Left renal pelvis (tissue), 4 donors: Measurements from ENCODE around the gene WWOX. TPM values are rescaled to one million over a fixed set of nuclear protein-coding genes. Genes with fewer than 3 reads are reported as not detected.
"Not testable (repeated sequence)": the region's sequence is repeated elsewhere in the genome, so short reads cannot be mapped to it uniquely, and the experiment has no call there.

Source experiments
- DNase-seq, 4 donors: peaks; one replicate each; pipeline ENCODE4 v3.0.0-alpha.2; 2013; ENCODE audit warnings: low read depth in 4 of 4, low spot score in 3 of 4
- polyA plus RNA-seq, 4 donors: library from polyadenylated mRNA; unstranded; fragments of 120-200 nt; gene quantifications; one replicate each; pipeline ENCODE4 v1.2.1, GENCODE V29; 2013; ENCODE audit not compliant: insufficient read length in 4 of 4

WWOX gene
- polyA plus RNA-seq, 4 donors = 19.6 to 43.2 (median 39.7) TPM

DNA sequence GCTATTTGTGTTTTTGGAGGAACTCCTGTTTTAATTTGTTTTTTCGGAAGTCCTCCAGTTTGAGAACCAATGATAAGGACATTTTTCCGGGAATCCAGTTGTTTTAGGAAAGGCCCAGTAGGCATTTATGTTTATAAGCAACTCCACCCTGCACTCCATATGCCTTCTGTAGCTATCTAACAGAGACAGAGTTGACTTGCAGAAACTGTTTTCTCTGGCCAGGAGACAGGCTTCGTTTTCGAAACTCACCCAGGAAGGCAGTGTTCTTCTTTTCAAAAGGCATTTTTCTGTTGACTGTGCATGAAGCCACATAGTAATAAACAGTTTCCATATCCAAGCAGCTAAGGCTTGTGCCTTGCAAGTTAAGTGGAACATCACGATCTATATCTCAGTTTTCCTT lies 587.1 kb downstream of the WWOX start:
- DNase-seq = no peak

DNA sequence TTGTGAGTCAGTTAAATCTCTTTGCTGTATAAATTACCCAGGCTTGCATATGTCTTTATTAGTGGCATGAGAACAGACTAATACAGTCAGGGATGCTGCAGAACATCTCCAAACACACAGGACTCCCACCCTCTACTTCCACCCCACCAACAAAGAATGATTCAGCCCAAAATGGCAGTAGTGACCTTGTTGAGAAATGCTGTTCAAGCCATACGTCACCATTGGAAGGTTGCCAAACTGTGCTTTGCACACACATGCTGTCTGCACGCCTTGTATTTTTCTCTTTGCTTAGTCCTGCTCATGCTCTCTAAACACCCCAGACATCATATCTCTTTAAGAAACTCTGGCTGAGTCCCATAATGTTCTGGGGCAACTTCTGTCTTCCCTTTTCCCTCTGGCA lies 589.6 kb downstream of the WWOX start:
- no peak for DNase-seq

DNA sequence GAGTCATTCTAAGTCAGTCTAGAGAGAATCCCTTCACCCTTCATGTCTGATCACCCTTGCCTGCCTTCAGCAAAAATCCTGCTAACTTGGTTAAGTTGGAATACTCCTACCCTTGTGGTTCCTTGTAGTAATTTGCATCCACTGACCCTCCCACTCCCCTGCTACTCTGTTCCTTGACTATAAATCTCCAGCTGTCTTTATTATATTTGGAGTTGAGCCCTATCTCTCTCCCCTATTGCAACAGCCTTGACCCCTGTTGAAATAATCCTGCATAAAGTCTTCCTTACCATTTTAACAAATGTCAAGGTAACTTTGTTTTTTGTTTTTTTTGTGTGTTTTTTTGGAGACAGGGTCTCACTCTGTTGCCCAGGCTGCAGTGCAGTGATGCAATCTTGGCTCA lies 590.1 kb downstream of the WWOX start:
- DNase-seq = no peak

DNA sequence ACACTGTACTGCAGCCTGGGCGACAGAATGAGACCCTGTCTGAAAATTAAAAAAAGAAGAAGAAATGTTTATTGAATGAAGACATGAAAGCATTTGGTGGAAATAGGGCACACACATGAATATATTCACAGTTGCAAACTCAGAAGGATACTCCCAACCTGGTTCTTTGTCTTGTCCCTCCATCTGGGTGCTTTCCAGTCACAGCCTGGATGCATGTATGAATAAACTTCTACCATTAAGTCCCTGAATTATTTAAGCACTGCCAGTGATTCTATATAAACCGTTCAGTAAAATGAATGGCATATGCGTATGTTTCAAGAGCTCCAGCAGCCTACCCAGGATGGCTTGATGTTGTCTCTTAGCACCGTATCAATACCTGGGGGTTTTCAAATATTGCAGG lies 591.1 kb downstream of the WWOX start:
- DNase-seq = no peak

DNA sequence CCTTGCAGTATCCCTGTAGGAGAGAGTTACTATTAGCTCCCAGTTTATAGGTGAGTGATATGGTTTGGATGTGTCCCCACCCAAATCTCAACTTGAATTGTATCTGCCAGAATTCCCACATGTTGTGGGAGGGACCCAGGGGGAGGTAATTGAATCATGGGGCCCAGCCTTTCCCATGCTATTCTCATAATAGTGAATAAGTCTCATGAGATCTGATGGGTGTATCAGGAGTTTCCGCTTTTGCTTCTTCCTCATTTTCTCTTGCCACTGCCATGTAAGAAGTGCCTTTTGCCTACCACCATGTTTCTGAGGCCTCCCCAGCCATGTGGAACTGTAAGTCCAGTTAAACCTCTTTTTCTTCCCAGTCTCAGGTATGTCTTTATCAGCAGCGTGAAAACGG lies 592.3 kb downstream of the WWOX start:
- DNase-seq = not testable (repeated sequence)

DNA sequence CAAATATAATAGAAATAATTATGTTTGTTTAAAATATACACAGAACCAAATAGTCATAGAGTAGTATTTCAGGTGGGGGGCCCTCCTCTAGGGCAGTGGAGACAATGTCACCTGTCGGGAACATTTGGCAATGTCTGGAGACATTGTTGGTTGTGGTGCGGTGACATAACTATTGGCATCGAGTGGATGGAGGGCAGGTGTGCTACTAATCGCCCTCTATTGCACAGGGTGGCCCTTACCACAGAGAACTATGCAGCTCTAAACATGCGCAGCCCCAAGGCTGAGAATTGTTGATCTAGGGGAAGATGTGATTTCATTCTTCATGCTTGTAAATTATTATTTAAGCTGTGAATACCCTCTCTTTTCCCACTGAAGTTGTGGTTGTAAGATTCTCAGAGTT lies 594.0 kb downstream of the WWOX start:
- no peak for DNase-seq

DNA sequence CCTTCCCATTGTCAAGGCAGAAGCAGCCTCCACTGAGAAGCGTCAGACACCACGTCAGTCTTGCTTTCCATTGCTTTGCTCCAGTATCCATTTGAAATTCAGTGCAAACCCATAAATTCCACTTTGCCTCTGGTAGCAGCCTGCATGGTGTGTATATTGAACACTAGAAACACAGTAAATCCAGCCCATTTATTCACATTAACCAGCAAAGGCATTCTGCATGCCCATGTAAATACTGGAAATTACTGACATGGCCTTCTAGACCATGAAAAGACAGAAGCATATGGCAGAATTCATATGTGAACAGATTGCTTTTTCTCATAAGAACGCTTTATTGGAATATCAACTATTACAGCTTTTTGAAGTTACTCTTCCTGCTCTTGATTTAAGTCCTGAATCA lies 595.0 kb downstream of the WWOX start:
- no peak for DNase-seq

DNA sequence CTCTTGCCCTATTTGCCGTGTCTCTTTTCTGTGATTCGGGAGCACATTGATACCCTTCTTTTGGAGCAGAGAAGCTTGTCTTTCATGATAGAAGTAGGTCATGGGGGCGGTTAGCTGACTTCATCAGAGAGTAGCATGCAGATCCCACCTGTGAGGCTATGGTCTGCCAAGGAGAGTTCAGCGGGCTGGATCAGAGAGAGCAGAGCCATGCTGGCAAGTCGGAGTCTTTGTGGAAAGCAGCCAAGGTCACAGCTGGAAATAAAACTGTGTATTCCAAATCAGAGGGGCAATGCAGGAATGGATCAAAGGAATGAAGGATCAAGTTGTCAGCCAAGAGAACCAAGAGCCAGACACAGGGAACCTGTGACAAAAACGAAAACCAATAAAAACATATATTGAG lies 595.9 kb downstream of the WWOX start:
- no peak for DNase-seq

DNA sequence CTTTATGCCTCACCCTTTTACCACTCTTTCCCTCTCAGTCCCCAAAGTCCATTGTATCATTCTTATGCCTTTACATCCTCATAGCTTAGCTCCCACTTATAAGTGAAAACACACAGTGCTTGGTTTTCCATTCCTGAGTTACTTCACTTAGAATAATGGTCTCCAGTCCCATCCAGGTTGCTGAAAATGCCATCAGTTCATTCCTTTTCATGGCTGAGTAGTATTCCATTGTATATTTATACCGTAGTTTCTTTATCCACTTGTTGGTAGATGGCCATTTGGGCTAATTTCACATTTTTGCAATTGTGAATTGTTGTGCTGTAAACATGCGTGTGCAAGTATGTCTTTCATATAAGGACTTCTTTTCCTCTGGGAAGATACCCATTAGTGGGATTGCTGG lies 597.3 kb downstream of the WWOX start:
- no peak for DNase-seq

DNA sequence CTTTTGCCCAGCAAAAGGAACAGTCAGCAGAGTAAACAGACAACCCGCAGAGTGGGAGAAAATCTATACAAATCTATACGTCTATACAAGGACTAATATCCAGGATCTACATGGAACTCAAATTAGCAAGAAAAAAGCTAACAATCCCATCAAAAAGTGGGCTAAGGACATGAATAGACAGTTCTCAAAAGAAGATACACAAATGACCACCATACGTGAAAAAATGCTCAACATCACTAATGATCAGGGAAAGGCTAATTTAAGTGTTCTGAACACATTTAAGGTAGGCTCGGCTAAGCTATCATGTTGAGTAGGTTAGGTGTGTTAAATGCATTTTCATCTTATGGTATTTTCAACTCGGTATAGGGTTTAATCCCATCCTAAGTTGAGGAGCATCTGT lies 598.0 kb downstream of the WWOX start:
- DNase-seq = no peak

DNA sequence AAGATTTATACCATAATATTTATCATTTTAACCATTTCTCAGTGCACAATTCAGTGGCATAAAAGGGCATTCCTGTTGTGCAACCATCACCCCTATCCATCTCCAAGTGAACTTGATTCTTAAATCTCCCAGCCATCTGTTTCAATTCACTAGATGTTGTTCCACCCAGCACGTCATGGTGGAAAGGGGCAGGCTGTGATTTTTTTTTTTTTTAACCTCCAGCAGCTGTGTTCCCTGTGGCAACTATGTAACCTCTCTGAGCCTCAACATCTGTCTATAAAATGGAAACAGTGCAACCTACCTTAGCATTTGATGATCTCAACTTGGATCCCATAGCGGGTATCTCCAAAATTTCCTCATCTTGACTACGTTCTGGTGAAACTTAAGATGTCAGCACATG lies 604.5 kb downstream of the WWOX start:
- no peak for DNase-seq

DNA sequence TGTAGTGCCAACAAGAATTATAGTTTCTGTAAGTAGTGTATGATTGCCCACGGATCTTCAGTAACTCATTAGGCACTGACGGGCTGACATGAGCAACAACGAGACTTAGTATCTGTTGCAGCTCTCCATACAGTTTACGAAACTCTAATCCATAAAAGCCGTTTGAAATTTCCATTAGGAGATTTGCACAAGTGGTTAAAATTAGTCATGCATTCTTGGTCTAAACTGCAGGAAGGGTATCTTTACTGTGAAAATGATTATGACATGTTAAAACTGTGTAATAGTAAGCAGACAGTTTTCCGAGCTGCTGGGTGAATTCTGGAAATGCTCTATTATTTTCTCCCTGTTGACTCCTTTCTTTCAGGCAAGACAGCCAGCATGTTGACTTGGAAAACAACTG lies 605.0 kb downstream of the WWOX start:
- DNase-seq = no peak

DNA sequence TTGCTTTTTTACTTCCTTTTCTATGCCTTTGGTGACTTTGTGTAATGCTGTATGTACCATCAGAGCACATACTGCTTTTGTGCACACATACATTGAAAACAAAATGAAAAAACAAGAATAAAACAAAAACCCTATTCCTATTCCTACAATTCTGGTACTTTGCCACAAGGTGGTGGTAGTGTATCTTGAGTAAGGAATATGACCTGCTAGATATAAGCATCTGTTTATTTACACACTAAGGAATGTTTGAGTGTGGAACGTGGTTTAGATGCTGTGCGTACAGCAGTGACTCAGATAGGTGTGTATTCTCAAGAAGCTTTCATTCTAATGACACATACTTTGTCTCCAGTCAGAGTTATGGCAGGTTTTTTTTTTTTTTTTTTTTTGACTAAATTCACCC lies 606.2 kb downstream of the WWOX start:
- DNase-seq = no peak

DNA sequence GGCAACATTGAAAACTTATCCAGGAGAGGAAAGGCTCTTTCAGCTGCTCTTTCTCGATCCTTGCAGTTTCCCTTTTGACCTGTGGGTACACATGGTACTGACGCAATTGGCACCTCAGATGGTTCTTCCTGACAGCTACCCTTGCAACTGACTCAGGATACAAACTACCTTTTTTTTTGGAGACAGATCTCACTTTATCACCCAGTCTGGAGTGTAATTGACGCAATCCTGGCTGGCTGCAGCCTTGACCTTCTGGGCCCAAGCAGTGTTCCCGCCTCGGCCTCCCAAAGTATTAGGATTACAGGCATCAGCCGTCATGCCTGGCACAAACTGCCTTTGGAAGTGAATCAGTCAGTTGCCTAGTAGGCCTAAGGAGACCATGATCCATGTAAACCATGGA lies 607.2 kb downstream of the WWOX start:
- DNase-seq = no peak

DNA sequence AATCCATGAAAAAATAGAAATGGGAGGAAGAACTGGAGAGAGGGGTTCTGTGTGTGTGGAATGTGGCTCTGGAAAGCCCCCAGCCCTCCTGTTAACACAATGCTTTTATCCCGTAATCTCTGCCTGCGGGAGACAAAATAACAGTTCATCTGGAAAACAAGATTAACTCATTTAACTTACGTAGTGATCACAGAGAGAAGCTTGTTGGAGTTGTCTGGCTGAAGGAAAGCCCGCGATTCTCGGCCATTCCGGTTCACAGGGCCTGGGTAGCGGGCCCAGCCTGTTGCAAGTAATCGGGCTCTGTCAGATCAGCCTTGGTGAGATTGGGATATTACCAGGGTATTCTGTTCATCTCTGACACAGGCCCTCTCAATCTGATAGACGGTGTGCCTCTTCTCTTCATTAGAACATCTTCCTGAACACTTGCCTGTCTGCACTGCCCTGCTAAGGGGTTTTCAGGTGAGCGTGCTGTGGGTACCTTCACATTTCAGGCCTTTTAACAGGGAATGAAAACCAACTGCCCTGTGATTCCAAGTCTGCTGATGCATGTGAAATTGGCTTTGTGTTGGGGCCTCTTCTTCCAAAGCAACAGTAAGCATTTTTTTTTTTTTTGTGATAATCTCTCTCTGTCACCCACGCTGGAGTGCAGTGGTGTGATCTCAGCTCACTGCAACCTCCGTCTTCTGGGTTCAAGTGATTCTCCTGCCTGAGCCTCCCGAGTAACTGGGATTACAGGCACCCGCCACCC lies 609.9 kb downstream of the WWOX start:
- no peak for DNase-seq

DNA sequence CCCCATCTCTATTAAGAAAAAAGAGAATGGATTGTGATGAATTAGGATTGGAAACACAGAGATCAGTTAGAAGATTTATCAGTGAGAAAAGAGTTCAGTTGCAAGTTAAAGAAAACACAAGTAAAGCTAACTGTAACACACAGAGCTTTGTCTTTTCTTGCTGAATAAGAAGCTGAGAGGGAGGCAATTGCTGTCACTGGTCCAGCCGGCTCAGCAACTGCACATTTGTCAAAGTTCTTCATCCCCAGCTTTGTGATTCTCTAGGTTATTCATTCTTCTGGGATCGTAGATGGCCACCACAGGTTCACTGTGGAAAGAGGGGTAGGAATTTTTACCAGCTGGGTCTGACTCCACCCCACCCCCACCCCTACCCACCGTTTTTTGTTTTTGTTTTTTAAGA lies 615.7 kb downstream of the WWOX start:
- no peak for DNase-seq

DNA sequence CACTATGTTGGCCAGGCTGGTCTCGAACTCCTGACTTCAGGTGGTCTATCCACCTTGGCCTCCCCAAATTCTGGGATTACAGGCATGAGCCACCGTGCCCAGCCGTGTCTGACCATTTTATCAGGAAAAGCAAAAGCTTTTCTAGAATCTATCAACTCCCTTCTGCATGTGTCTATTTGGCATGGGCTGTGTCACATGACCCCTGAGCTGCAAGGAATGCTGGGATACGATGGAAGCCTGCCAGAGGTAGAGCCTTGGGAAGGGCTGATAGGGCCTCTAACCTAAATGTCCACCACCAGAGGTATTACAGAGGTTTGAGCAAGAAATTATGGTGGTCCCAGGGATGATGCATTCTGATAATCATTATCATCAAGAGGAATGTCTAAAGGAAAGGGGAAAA lies 616.2 kb downstream of the WWOX start:
- no peak for DNase-seq

DNA sequence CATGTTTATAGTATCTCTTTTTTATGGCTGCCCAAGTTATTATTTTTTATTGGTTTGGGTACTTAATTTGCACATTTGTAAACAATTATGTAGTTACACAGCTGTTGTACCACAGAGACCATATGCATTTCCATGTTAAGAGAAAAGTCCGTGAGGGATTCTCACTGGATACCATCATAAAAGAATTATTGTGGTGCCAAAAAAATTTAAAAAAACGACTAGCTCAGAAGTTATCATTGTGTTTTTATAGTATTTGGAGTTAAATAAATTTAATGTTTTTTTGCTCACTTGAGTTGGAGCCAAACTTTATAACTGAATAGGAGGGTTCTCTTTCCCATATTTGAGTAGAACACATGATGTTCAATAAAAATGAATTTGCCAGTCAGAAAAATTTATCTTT lies 618.7 kb downstream of the WWOX start:
- DNase-seq = no peak

DNA sequence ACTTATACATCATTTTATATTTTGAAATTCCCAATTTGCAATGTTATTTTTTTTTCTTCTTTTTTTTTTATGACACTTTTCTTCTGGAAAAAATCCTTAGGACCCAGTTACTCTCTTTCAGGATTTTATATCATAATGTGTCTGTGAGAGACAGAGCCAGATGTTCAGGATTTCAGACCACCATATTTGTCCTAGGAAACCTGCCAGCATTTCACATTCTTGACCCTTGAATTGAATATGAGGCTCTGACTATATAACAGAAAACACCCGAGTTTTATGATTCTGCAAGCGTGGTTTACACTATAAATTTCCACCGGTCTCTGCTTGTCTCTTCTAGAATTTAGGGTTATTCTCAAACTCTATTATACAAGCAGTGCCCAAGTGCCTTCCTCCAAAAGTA lies 621.0 kb downstream of the WWOX start:
- no peak for DNase-seq

DNA sequence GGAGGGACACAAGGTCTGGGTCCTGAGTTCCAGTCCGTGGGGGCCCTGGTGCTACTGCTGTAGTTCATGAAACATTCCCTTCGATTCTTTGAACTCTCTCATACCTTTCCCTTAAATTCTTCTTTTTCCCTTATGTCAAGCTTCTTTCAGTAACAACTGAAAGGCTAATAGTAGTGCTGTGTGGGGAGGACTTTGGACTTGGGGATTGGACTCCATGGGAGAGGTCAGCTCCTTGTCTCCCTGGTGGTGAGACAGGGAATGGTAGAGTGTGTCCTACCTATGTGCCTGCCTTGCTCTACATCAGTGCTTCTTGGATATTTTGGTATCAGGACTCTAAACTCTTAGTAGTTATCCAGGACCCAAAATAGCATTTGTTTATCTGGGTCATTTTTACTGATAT lies 628.1 kb downstream of the WWOX start:
- DNase-seq = no peak

DNA sequence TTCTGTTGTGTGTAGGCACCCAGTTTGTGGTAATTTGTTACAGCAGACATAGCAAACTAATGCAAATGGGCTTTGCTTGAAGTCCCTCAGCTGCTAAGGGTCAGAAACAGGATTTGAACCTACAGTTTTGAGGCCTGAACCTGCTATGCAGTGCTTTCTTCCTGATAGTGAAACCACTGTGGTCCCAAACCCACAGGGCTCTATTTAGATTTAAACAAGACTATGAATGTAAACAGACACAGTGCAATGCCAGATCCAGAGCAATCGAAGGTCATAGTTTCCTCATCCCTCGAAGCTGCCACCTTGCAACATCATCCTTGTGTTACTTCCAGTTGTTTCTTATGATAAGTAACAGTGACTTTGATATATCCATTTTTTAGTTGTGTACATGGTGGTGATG lies 630.2 kb downstream of the WWOX start:
- DNase-seq = no peak

DNA sequence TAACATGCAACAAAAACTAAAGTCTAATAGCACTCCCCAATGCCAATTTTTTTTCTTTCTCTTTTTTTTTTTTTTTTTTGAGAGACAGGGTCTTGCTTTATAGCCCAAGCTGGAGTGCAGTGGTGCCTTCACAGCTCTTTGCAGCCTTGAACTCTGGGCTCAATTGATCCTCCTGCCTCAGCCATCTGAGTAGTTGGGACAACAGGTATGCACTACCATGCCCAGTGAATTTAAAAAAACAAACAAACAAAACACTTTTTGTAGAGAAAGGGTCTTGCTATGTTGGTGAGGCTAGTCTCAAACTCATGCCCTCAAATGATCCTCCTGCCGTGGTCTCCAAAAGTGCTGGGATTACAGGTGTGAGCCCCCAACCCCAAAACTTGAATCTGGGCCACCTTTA lies 632.3 kb downstream of the WWOX start:
- DNase-seq = no peak

DNA sequence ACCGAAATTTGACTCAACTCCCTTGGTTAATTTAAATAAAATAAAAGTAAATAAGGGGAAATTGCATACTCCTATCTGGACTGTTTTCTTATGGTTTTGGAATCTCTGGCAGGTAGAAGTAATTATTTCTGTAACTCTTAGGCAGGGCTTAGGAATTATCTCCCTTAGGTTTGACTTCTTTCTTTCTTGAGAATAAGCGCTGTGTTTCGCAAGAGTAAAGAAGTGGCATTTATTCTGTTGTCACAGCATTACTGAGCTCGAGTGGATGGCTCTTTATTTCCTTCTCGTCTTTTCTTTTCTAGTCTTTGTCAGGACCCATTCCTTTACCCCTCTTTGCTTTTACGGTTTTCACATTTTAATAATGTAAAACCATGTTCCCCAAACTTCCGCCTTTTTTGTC lies 633.2 kb downstream of the WWOX start:
- no peak for DNase-seq
